MM.1S (cell line): ENCODE results near the gene ACE.
"Not testable (repeated sequence)": the region's sequence is repeated elsewhere in the genome, so short reads cannot be mapped to it uniquely, and the experiment has no call there.

Source experiments
- EZH2 ChIP-seq: fragments of 300-600 bp; sonication (generic); optimal IDR thresholded peaks from 2 replicates; pipeline ENCODE3; 2017; ENCODE audit warnings: low read depth, mild to moderate bottlenecking, antibody characterized with exemption, low read length, mixed read lengths
- EZH2phosphoT487 ChIP-seq: fragments of 300-600 bp; sonication (generic); IDR thresholded peaks from 2 replicates; pipeline ENCODE4 v1.6.1; 2018; ENCODE audit warnings: antibody characterized with exemption, low read length
- TF ChIP-seq, protein P1 (sequence below): fragments of 300-600 bp; sonication (generic); IDR thresholded peaks from 2 replicates; pipeline ENCODE4 v1.5.1; 2016; ENCODE audit warnings: antibody characterized with exemption, low read length, mixed read lengths

GRCh38 chr17:63454357-63454756 is 22.5 kb upstream of the ACE start:
- TF ChIP-seq, protein P1, sequence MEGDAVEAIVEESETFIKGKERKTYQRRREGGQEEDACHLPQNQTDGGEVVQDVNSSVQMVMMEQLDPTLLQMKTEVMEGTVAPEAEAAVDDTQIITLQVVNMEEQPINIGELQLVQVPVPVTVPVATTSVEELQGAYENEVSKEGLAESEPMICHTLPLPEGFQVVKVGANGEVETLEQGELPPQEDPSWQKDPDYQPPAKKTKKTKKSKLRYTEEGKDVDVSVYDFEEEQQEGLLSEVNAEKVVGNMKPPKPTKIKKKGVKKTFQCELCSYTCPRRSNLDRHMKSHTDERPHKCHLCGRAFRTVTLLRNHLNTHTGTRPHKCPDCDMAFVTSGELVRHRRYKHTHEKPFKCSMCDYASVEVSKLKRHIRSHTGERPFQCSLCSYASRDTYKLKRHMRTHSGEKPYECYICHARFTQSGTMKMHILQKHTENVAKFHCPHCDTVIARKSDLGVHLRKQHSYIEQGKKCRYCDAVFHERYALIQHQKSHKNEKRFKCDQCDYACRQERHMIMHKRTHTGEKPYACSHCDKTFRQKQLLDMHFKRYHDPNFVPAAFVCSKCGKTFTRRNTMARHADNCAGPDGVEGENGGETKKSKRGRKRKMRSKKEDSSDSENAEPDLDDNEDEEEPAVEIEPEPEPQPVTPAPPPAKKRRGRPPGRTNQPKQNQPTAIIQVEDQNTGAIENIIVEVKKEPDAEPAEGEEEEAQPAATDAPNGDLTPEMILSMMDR, result not testable (repeated sequence)
- TF ChIP-seq EZH2phosphoT487, EZH2: not testable (repeated sequence)
